Parathyroid adenoma (tissue), 2 donors: ENCODE measurements around the gene IFNL1.

Experiments
- H2AFZ ChIP-seq: fragments of 300-600 bp; sonication (generic); one replicate; pipeline ENCODE4 v1.7.0; 2017; ENCODE audit warnings: antibody characterized with exemption, mild to moderate bottlenecking
- H3K27ac ChIP-seq: fragments of 300-600 bp; sonication (generic); one replicate; pipeline ENCODE4 v1.7.0; 2017
- H3K27me3 ChIP-seq: fragments of 300-600 bp; sonication (generic); one replicate; pipeline ENCODE4 v1.7.0; 2017; ENCODE audit warnings: low read length; ENCODE audit not compliant: control insufficient read depth, insufficient read depth
- H3K36me3 ChIP-seq: fragments of 300-600 bp; sonication (generic); one replicate; pipeline ENCODE4 v1.7.0; 2017; ENCODE audit warnings: low read length; ENCODE audit not compliant: control insufficient read depth, insufficient read depth
- H3K4me1 ChIP-seq: fragments of 300-600 bp; sonication (generic); one replicate; pipeline ENCODE4 v1.7.0; 2017; ENCODE audit warnings: control low read depth
- H3K4me2 ChIP-seq: fragments of 300-600 bp; sonication (generic); one replicate; pipeline ENCODE4 v1.7.0; 2017; ENCODE audit warnings: low read length
- H3K4me3 ChIP-seq: fragments of 300-600 bp; sonication (generic); one replicate; pipeline ENCODE4 v1.7.0; 2017; ENCODE audit warnings: low read depth, low read length
- H3K79me2 ChIP-seq: fragments of 300-600 bp; sonication (generic); one replicate; pipeline ENCODE4 v1.7.0; 2017; ENCODE audit warnings: control low read depth
- H3K9ac ChIP-seq: fragments of 300-600 bp; sonication (generic); one replicate; pipeline ENCODE4 v1.7.0; 2017; ENCODE audit warnings: mild to moderate bottlenecking
- H3K9me3 ChIP-seq: fragments of 300-600 bp; sonication (generic); one replicate; pipeline ENCODE4 v1.7.0; 2017; ENCODE audit warnings: low read length; ENCODE audit not compliant: control insufficient read depth
- CTCF ChIP-seq: fragments of 300-600 bp; sonication (generic); IDR thresholded peaks from one replicate; pipeline ENCODE4 v1.7.0; 2017; ENCODE audit warnings: antibody characterized with exemption, mild to moderate bottlenecking
- donor health status: primary hyperparathyroidism.

IFNL1 gene

GRCh38 chr19:39251081-39251480, 45.1 kb upstream of the IFNL1 start:
- Histone ChIP-seq H3K4me3 (no peak overlapping the region), H3K36me3 (no peaks in the 10 kb centered on the region), H2AFZ (no peak overlapping the region), H3K27me3 (no peaks in the 10 kb centered on the region), H3K9ac (no peak overlapping the region), H3K27ac (no peak overlapping the region), H3K9me3 (no peaks in the 10 kb centered on the region), H3K4me1 (peaks cover 5% of the 10 kb centered on the region), H3K4me2 (no peak overlapping the region), H3K79me2 (no peaks in the 10 kb centered on the region)
- no peak for TF ChIP-seq CTCF

- Histone ChIP-seq H3K9ac (no peak overlapping the region), H3K79me2 (no peaks in the 10 kb centered on the region), H3K9me3 (no peaks in the 10 kb centered on the region), H3K27ac (no peak overlapping the region), H3K27me3 (no peaks in the 10 kb centered on the region), H3K4me3 (no peak overlapping the region), H3K36me3 (no peaks in the 10 kb centered on the region), H3K4me1 (peaks cover 5% of the 10 kb centered on the region), H2AFZ (no peak overlapping the region), H3K4me2 (no peak overlapping the region)
- no peak for TF ChIP-seq CTCF
Measured at GRCh38 chr19:39251846-39252245, 44.4 kb upstream of the IFNL1 start.

GRCh38 chr19:39252458-39252857, 43.7 kb upstream of the IFNL1 start:
- Histone ChIP-seq H3K79me2 (no peaks in the 10 kb centered on the region), H2AFZ (no peak overlapping the region), H3K36me3 (no peaks in the 10 kb centered on the region), H3K9me3 (no peaks in the 10 kb centered on the region), H3K4me1 (peaks cover 4% of the 10 kb centered on the region), H3K27ac (no peak overlapping the region), H3K9ac (no peak overlapping the region), H3K4me2 (no peak overlapping the region), H3K27me3 (no peaks in the 10 kb centered on the region), H3K4me3 (no peak overlapping the region)
- no peak for TF ChIP-seq CTCF

- no peak for TF ChIP-seq CTCF
- Histone ChIP-seq H3K27ac (no peak overlapping the region), H3K4me3 (no peak overlapping the region), H3K79me2 (no peaks in the 10 kb centered on the region), H3K4me2 (no peak overlapping the region), H3K27me3 (no peaks in the 10 kb centered on the region), H3K36me3 (no peaks in the 10 kb centered on the region), H3K9ac (no peak overlapping the region), H3K9me3 (no peaks in the 10 kb centered on the region), H2AFZ (no peak overlapping the region), H3K4me1 (peaks cover 5% of the 10 kb centered on the region)
Measured at GRCh38 chr19:39253374-39254149, 42.6 kb upstream of the IFNL1 start.
